Keratinocyte (primary cell): ENCODE results near the gene STK32B. TPM values are rescaled to one million over a fixed set of nuclear protein-coding genes. Genes with fewer than 3 reads are reported as not detected.

Experiments used
- DNase-seq: peaks from one replicate; pipeline ENCODE4 v3.0.0-alpha.2; 2011; ENCODE audit warnings: low read depth, missing footprints, low spot score
- FAIRE-seq: peaks from 2 replicates; lab custom pipeline; 2011; peaks lifted over from hg19 to GRCh38; lab: Jason Lieb, UNC
- H2AFZ ChIP-seq: 2 replicates; pipeline ENCODE4 v1.6.0; 2012; ENCODE audit warnings: low read length, control low read depth, inconsistent platforms; ENCODE audit not compliant: control insufficient read depth
- H3K27ac ChIP-seq: 2 replicates; pipeline ENCODE4 v1.5.1; 2011; ENCODE audit warnings: low read length; ENCODE audit not compliant: control insufficient read depth, insufficient read depth
- H3K27me3 ChIP-seq: 3 replicates; pipeline ENCODE4 v1.6.0; 2011; ENCODE audit warnings: low read length; ENCODE audit not compliant: control insufficient read depth, insufficient read depth; ENCODE audit errors: extremely low read depth
- H3K36me3 ChIP-seq, 2 experiments: 2 replicates in 1 of 2; 3 replicates in 1 of 2; pipeline ENCODE4 v1.5.1; 2011; ENCODE audit warnings: low read length in 2 of 2, mild to moderate bottlenecking in 1 of 2; ENCODE audit not compliant: control insufficient read depth in 2 of 2, insufficient read depth in 2 of 2; ENCODE audit errors: extremely low read depth in 1 of 2
- H3K4me1 ChIP-seq: 3 replicates; pipeline ENCODE4 v1.5.1; 2011; ENCODE audit warnings: low read length; ENCODE audit not compliant: control insufficient read depth, insufficient read depth; ENCODE audit errors: extremely low read depth
- H3K4me2 ChIP-seq: 3 replicates; pipeline ENCODE4 v1.6.0; 2011; ENCODE audit warnings: low read depth, low read length; ENCODE audit not compliant: control insufficient read depth, insufficient read depth; ENCODE audit errors: extremely low read depth
- H3K4me3 ChIP-seq, 3 experiments: fragments of 200-600 bp in 1 of 3; sonication (generic) in 1 of 3; 2 replicates in 2 of 3; 3 replicates in 1 of 3; pipeline ENCODE4 v1.5.1; 2011 to 2016; ENCODE audit warnings: low read length in 3 of 3, mild to moderate bottlenecking in 3 of 3, control low read depth in 2 of 3, inconsistent platforms in 1 of 3, low read depth in 1 of 3, mixed read lengths in 1 of 3, mixed run types in 1 of 3, moderate library complexity in 1 of 3; ENCODE audit not compliant: control insufficient read depth in 2 of 3, insufficient read depth in 2 of 3; ENCODE audit errors: extremely low read depth in 1 of 3
- H3K79me2 ChIP-seq: 2 replicates; pipeline ENCODE4 v1.6.0; 2012; ENCODE audit warnings: low read length; ENCODE audit not compliant: control insufficient read depth, insufficient read depth
- H3K9ac ChIP-seq: 3 replicates; pipeline ENCODE4 v1.6.0; 2011; ENCODE audit warnings: low read length; ENCODE audit not compliant: control insufficient read depth, insufficient read depth; ENCODE audit errors: extremely low read depth
- H3K9me1 ChIP-seq: 3 replicates; pipeline ENCODE4 v1.6.0; 2011; ENCODE audit warnings: low read length; ENCODE audit not compliant: control insufficient read depth, insufficient read depth; ENCODE audit errors: extremely low read depth
- H3K9me3 ChIP-seq: 2 replicates; pipeline ENCODE4 v1.5.1; 2012; ENCODE audit warnings: low read depth, low read length; ENCODE audit not compliant: control insufficient read depth
- H4K20me1 ChIP-seq: 3 replicates; pipeline ENCODE4 v1.6.0; 2011; ENCODE audit warnings: low read length; ENCODE audit not compliant: control insufficient read depth, insufficient read depth; ENCODE audit errors: extremely low read depth
- EZH2 ChIP-seq: IDR thresholded peaks from one replicate; pipeline ENCODE4 v1.6.1; 2012; ENCODE audit warnings: inconsistent platforms, mild to moderate bottlenecking, low read length, moderate library complexity
- dilution Hi-C: fragments of 300-500 bp; cut with MboI; formaldehyde crosslinking; loops from one replicate; pipeline ENCODE4 v1.7.0; 2020; ENCODE audit warnings: low sequenced_read_pairs; ENCODE audit not compliant: extremely low pct_ligation_motif_present
- polyA plus RNA-seq, 5 experiments: library from polyadenylated mRNA; depleted of rRNA in 3 of 5; stranded (reverse) in 3 of 5; stranded (forward) in 1 of 5; unstranded in 1 of 5; fragments of >200 nt; gene quantifications; 1 replicate in 1 of 5; 2 replicates in 3 of 5; 3 replicates in 1 of 5; pipeline versions ENCODE4 v1.2.1 to v1.2.3, GENCODE V29; 2011 to 2012; ENCODE audit warnings: missing spikeins in 2 of 5, low read depth in 1 of 5, low replicate concordance in 1 of 5
- TF ChIP-seq, protein P1 (sequence below), 3 experiments: IDR thresholded peaks in 1 of 3; conservative IDR thresholded peaks in 1 of 3; optimal IDR thresholded peaks in 1 of 3; 2 replicates in 2 of 3; 3 replicates in 1 of 3; pipeline versions ENCODE3 to v1.5.1; 2011; ENCODE audit warnings: low read length in 3 of 3, mild to moderate bottlenecking in 3 of 3, moderate library complexity in 2 of 3, control low read depth in 1 of 3, inconsistent platforms in 1 of 3; ENCODE audit not compliant: insufficient read depth in 2 of 3; ENCODE audit errors: extremely low read depth in 1 of 3

The STK32B gene
- polyA plus RNA-seq, 1 donor (not counting 4 experiments of a cell fraction or from before 2014, with no cell fraction given), result 3.4 TPM

DNA sequence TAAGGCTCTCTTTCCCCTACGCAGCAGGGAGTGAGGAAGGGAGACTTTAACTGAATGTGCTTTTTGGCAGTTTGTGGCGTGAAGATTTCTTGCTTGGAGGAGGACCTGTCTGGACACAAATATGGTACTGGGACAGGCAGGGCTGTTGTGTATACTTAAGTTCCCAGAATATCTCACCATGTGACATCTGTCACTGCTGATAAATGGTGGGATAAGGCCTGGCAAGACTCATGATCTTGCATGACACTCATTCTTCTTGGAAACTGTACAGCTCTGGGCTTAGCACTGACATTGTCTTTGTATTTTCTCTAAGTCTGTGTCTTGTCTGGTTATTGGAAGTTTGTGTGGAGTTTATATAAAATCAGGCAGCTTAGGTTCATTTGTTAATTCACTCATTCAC, 93.1 kb downstream of the STK32B start:
- dilution Hi-C loops, result no loop called here
- Histone ChIP-seq H3K4me1 (no peaks in the 10 kb centered on the region), H3K9me1 (no peaks in the 10 kb centered on the region), H3K9me3 (no peaks in the 10 kb centered on the region), H3K36me3 (no peaks in the 10 kb centered on the region), H3K9ac (no peak overlapping the region), H3K27me3 (no peaks in the 10 kb centered on the region), H3K4me3 (no peak overlapping the region), H3K79me2 (no peaks in the 10 kb centered on the region), H3K4me2 (no peak overlapping the region), H4K20me1 (no peaks in the 10 kb centered on the region), H2AFZ (no peak overlapping the region), H3K27ac (no peak overlapping the region)
- DNase-seq (no peak), FAIRE-seq (no peak)
- TF ChIP-seq, protein P1, sequence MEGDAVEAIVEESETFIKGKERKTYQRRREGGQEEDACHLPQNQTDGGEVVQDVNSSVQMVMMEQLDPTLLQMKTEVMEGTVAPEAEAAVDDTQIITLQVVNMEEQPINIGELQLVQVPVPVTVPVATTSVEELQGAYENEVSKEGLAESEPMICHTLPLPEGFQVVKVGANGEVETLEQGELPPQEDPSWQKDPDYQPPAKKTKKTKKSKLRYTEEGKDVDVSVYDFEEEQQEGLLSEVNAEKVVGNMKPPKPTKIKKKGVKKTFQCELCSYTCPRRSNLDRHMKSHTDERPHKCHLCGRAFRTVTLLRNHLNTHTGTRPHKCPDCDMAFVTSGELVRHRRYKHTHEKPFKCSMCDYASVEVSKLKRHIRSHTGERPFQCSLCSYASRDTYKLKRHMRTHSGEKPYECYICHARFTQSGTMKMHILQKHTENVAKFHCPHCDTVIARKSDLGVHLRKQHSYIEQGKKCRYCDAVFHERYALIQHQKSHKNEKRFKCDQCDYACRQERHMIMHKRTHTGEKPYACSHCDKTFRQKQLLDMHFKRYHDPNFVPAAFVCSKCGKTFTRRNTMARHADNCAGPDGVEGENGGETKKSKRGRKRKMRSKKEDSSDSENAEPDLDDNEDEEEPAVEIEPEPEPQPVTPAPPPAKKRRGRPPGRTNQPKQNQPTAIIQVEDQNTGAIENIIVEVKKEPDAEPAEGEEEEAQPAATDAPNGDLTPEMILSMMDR (optimal IDR thresholded peaks at IDR 0.05 in 1 of 3, IDR thresholded peaks at IDR 0.05 in 1 of 3, conservative IDR thresholded peaks at IDR 0.05 in 1 of 3; ENCODE audit: extremely low read depth in 1 of 3, insufficient read depth in 2 of 3, low read length in 3 of 3), result no peak
- no peak for TF ChIP-seq EZH2

DNA sequence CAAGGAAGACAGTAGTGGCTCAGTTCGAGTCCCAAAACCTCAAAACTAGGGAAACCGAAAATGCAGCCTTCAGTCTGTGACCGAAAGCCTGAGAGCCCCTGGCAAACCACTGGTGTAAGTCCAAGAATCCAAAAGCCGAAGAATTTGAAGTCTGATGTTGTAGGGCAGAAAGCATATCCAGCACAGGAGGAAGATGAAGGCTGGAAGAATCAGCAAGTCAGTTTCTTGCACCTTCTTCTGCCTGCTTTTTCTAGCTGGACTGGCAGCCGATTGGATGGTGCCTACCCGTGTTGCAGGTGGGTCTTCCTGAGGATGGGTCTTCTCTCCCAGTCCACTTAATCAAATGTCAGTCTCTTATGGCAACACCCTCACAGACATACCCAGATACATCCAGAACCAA, 95.0 kb downstream of the STK32B start:
- no peak overlapping the region for H3K4me3 ChIP-seq
- H3K9me1 ChIP-seq, result no peaks in the 10 kb centered on the region
- no peaks in the 10 kb centered on the region for H4K20me1 ChIP-seq
- no peaks in the 10 kb centered on the region for H3K36me3 ChIP-seq
- DNase-seq, result no peak
- H3K4me1 ChIP-seq, result no peaks in the 10 kb centered on the region
- H3K4me2 ChIP-seq, result no peak overlapping the region
- H3K9me3 ChIP-seq, result no peaks in the 10 kb centered on the region
- no peak for TF ChIP-seq EZH2
- TF ChIP-seq, protein P1 (optimal IDR thresholded peaks at IDR 0.05 in 1 of 3, IDR thresholded peaks at IDR 0.05 in 1 of 3, conservative IDR thresholded peaks at IDR 0.05 in 1 of 3; ENCODE audit: extremely low read depth in 1 of 3, insufficient read depth in 2 of 3, low read length in 3 of 3), result no peak
- H3K27ac ChIP-seq, result no peak overlapping the region
- H3K9ac ChIP-seq, result no peak overlapping the region
- dilution Hi-C loops, result no loop called here
- no peak for FAIRE-seq
- H3K27me3 ChIP-seq, result no peaks in the 10 kb centered on the region
- no peak overlapping the region for H2AFZ ChIP-seq
- no peaks in the 10 kb centered on the region for H3K79me2 ChIP-seq
